Stimulated activated CD8-positive, alpha-beta memory T cell treated with anti-CD3 and anti-CD28 coated beads, Interleukin-4, amount 100 ng/mL, for 1 hour (primary cell): ENCODE data around the gene DHX15.

Source experiments
- DNase-seq, 2 donors: peaks; one replicate each; pipeline ENCODE4 v3.0.0-alpha.2; 2020; ENCODE audit warnings: low read depth in 2 of 2, low spot score in 1 of 2

The DHX15 gene

GRCh38 chr4:24495388-24495787 is 89.0 kb downstream of the DHX15 start:
- no peak for DNase-seq

- DNase-seq = no peak
Measured at GRCh38 chr4:24489870-24490269, 94.5 kb downstream of the DHX15 start.

- peak in 1 of 2 donors; percentile 36 for DNase-seq
Measured at GRCh38 chr4:24488399-24489164, 95.8 kb downstream of the DHX15 start.

GRCh38 chr4:24482871-24483270 is 101.5 kb downstream of the DHX15 start:
- DNase-seq = no peak

- no peak for DNase-seq
Measured at GRCh38 chr4:24477919-24478318, 106.4 kb downstream of the DHX15 start.
